ENCODE data around the gene C16orf46. TPM values are rescaled to one million over a fixed set of nuclear protein-coding genes. Genes with fewer than 3 reads are reported as not detected.
A peak's percentile ranks its signal among the peaks of the same experiment; 100 is the strongest.

The C16orf46 gene
- total and polyA plus RNA-seq, 2 of the 13 experiments (the other 11 are each of a cell fraction or from before 2014, with no cell fraction given): 0.38 to 0.55 TPM

DNA sequence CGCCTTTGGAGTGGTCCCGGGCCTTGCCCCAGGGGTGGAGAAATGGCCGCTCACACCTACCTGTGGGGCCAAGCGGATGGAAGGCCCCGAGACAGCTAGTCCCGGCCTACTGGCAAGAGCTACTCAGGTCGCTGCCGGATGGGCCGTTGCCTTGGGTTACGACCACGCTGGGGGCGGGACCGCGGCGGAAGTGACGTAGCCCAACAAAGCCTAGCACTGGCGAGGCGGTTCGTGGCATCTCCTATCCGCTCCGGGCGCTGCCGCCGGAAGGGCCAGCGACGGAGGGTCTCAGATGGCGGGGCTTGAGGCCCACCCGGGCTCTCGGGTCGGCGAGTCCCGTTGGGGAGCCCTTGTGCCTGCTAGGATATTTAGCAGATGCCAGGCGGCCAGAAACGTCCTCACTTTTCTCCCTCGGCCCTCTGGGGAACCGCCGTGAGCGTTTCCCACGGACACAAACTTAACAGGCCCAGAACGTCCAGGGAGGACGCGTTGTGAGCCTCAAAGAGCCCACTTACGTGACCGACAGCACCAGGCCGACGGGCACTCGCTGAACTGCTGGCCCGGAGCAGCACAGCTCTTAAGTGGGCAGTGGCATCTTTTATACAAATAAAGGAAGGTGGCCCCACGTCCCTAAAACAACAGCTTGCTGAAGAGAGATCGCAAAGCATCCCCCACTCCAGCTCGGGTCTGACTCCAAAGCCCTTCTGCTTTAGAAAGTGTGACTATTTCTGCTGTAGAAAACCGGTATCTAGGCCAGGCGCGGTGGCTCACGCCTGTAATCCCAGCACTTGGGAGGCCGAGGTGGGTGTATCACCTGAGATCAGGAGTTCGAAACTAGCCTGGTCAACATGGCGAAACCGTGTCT is at the start of gene C16orf46 (continued):
- TF ChIP-seq ZNF260 (CRISPR knock-in tag; IDR thresholded peaks at IDR 0.05; ENCODE audit: borderline replicate concordance, low read depth) (peak; percentile 82; the same call in 1 of the 2 replicates), ZNF256 (CRISPR knock-in tag; conservative IDR thresholded peaks at IDR 0.05) (peak; percentile 84), SYNCRIP (IDR thresholded peaks at IDR 0.05; ENCODE audit: insufficient read depth, low read depth, low read length) (no peak), FOSL2 (CRISPR knock-in tag; IDR thresholded peaks at IDR 0.05) (peak; percentile 42; the same call in 1 of the 2 replicates), AKAP8 (CRISPR knock-in tag; IDR thresholded peaks at IDR 0.05) (peak; percentile 92; the same call in 1 of the 2 replicates), ZNF382 (CRISPR knock-in tag; IDR thresholded peaks at IDR 0.05; ENCODE audit: borderline replicate concordance) (no peak), ARNT2 (CRISPR knock-in tag; IDR thresholded peaks at IDR 0.05; ENCODE audit: low read depth) (peak; percentile 87), ZNF816 (CRISPR knock-in tag; IDR thresholded peaks at IDR 0.05; ENCODE audit: borderline replicate concordance) (peak; percentile 74; the same call in 1 of the 2 replicates), KDM1A (CRISPR knock-in tag; IDR thresholded peaks at IDR 0.05) (0 out of 2 replicates have a peak, but pooled peaks have one; percentile 43), EP300 (IDR thresholded peaks at IDR 0.05; ENCODE audit: low read depth in 2 of 2, low read length in 2 of 2) (0 out of 4 replicates have a peak, but pooled peaks of 1 of the 2 experiments have one; percentile 43), EP300 (CRISPR knock-in tag; IDR thresholded peaks at IDR 0.05; ENCODE audit: borderline replicate concordance) (no peak), ZSCAN31 (CRISPR knock-in tag; IDR thresholded peaks at IDR 0.05; ENCODE audit: low read depth) (peak; percentile 66), ZNF564 (CRISPR knock-in tag; IDR thresholded peaks at IDR 0.05) (no peak), MATR3 (CRISPR knock-in tag; IDR thresholded peaks at IDR 0.05) (no peak), KAT8 (CRISPR knock-in tag; IDR thresholded peaks at IDR 0.05) (peak; percentile 96), ZNF616 (CRISPR knock-in tag; IDR thresholded peaks at IDR 0.05; ENCODE audit: low read depth) (peak; percentile 95), NR2F2 (IDR thresholded peaks at IDR 0.05; ENCODE audit: borderline replicate concordance, low read depth) (no peak; the same call in 1 of the 2 replicates), BORCS8-MEF2B (CRISPR knock-in tag; IDR thresholded peaks at IDR 0.05) (peak; percentile 93), ZBTB21 (CRISPR knock-in tag; IDR thresholded peaks at IDR 0.05) (0 out of 2 replicates have a peak, but pooled peaks have one; percentile 48)
- TF ChIP-seq, protein P1, sequence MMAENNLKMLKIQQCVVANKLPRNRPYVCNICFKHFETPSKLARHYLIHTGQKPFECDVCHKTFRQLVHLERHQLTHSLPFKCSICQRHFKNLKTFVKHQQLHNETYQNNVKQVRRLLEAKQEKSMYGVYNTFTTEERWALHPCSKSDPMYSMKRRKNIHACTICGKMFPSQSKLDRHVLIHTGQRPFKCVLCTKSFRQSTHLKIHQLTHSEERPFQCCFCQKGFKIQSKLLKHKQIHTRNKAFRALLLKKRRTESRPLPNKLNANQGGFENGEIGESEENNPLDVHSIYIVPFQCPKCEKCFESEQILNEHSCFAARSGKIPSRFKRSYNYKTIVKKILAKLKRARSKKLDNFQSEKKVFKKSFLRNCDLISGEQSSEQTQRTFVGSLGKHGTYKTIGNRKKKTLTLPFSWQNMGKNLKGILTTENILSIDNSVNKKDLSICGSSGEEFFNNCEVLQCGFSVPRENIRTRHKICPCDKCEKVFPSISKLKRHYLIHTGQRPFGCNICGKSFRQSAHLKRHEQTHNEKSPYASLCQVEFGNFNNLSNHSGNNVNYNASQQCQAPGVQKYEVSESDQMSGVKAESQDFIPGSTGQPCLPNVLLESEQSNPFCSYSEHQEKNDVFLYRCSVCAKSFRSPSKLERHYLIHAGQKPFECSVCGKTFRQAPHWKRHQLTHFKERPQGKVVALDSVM (CRISPR knock-in tag; IDR thresholded peaks at IDR 0.05): 0 out of 2 replicates have a peak, but pooled peaks have one; percentile 68
- TF ChIP-seq, protein P2, sequence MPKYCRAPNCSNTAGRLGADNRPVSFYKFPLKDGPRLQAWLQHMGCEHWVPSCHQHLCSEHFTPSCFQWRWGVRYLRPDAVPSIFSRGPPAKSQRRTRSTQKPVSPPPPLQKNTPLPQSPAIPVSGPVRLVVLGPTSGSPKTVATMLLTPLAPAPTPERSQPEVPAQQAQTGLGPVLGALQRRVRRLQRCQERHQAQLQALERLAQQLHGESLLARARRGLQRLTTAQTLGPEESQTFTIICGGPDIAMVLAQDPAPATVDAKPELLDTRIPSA (CRISPR knock-in tag; IDR thresholded peaks at IDR 0.05; ENCODE audit: borderline replicate concordance): 0 out of 2 replicates have a peak, but pooled peaks have one; percentile 84
- TF ChIP-seq, protein P3, sequence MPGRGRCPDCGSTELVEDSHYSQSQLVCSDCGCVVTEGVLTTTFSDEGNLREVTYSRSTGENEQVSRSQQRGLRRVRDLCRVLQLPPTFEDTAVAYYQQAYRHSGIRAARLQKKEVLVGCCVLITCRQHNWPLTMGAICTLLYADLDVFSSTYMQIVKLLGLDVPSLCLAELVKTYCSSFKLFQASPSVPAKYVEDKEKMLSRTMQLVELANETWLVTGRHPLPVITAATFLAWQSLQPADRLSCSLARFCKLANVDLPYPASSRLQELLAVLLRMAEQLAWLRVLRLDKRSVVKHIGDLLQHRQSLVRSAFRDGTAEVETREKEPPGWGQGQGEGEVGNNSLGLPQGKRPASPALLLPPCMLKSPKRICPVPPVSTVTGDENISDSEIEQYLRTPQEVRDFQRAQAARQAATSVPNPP (CRISPR knock-in tag; IDR thresholded peaks at IDR 0.05): 0 out of 2 replicates have a peak, but pooled peaks have one; percentile 43
- TF ChIP-seq, protein P4, sequence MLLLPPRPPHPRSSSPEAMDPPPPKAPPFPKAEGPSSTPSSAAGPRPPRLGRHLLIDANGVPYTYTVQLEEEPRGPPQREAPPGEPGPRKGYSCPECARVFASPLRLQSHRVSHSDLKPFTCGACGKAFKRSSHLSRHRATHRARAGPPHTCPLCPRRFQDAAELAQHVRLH (CRISPR knock-in tag; IDR thresholded peaks at IDR 0.05; ENCODE audit: borderline replicate concordance, low read depth): peak; percentile 68; the same call in 1 of the 2 replicates

All from HepG2 (cell line).